ENCODE data around the gene MOV10L1.

MOV10L1 gene

DNA sequence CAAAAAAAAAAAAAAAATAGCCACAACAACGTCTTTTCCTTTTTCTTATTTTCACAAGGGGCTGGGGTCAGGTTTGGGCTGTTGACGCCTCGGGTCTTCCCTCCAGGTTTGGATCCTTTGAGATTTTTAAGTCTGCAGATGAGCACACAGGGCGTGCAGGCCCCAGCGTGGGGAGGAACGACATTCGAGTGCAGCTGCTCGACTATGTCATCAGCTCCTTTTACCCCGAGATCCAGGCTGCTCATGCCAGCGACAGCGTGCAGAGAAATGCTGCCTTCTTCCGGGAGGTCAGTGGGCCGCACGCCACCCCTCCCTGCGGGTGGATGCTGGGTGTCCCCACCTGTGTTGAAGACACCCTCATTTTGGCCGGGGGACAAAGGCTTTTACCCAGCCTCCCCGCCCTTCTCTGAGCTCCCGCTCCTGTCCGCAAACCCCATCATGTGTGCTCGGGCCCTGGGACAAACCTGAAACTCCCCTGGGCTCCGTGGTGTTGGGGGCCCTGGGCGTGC, 118.7 kb downstream of the MOV10L1 start:
- DNase-seq, result no peak

DNA sequence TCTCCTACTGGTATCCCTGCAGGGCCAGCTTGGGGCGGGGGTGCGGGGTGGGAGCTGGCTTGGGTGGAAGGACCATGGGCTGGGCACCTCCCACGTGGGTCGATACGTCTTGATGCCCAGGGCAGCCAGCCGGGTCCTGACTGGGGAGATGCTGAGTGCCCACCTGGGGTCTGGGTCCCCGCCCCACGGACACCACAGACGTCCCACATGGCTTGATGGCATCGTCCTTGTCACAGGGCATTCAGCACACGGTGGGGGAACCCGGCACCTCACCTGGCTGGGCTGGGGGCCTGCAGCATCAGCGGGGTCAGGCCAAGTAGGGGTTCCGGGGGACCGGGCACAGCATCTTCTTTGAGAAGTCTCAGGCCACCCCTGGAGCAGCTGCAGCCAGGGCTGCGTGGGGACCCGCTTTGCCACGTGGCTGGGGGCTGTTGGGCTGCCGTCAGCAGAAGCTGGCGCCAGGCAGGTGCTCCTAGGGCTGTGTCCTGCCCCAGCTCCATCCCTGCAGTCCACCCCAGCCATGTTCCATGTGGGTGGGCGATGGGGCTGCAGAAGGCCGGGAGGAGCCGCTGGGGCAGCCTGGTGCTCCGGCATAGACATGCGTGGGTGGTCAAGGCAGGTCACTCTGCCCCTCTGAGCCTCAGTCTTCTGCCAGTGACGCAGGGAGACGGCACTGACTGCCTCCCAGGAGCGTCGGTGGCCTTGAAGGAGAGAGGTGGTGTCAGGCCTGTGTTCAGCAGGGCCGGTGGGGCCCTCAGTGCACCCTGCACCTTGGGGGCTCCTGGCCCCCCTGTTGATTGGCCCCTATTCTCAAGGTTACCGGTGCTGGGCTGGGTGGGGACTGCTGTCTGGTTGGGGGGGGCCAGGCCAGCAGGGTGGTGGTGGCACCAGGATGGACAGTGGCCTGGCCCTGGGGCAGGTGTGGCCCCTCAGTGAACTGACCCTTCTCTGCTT, 119.4 kb downstream of the MOV10L1 start:
- DNase-seq, result peak; percentile 25

DNA sequence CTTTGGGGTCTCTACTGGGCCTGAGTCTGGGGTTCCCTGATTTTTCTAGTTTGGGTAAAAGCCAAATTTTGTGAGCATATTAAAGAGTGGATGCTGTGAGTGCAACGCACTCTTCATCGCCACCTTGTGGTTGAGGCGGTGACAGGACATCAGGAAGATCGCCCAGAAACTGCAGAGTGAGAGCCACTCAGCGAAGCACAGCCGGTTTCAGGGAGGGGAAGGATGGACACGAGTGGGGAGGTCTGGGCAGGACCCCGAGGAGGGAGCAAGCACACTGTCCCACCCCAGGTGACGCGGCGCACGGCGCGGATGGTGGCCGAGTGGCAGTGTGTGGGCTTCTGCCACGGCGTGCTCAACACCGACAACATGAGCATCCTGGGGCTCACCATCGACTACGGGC, 120.1 kb downstream of the MOV10L1 start:
- DNase-seq, result peak; percentile 73

DNA sequence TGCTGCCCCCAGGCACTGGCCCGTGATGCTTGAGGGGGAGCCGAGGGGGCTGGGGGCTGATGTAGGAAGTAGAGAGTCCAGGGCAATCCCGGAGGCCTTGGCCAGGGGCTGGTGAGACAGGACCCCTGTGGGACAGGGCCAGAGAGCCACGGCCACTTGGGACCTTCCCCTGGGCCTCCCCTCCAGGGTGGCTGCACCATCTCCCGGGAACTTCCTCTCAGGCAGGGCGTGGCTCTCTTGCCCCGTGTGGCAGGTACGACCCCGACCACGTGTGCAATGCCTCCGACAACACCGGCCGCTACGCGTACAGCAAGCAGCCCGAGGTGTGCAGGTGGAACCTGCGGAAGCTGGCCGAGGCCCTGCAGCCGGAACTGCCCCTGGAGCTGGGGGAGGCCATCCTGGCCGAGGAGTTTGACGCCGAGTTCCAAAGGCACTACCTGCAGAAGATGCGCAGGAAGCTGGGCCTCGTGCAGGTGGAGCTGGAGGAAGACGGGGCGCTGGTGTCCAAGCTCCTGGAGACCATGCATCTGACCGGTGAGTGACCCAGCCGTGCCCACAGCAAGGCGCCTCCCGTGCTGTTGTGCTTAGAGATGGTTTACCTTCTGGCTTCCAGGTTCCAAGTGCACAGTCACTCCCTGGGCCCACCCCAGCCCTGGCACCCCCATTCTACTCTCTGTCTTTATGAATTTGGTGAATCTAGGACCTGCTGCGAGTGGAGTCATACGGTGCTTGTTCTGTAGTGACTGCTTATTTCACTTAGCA, 120.8 kb downstream of the MOV10L1 start:
- DNase-seq, result no peak

DNA sequence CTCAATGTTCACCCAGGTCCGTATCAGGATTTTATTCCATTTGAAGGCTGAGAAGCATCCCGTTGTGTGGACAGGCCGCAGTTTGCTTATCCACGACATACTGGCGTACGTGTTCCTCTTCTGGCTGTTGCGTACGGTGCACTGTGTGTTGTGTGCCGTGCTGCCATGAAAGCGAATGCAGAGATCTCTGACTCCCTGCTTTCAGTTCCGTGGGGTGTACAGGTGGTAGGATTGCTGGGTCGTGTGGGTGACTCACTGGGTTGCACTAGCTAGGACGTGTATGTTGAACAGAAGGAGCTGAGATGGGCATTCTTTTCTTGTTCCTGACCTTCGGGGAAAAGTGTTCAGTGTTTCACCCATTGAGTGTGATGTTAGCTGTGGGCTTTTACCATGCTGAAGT, 121.3 kb downstream of the MOV10L1 start:
- DNase-seq, result no peak

Data from DMS53 (cell line).